ENCODE data around the gene NLRC5. TPM values are rescaled to one million over a fixed set of nuclear protein-coding genes. Genes with fewer than 3 reads are reported as not detected.
A peak's percentile ranks its signal among the peaks of the same experiment; 100 is the strongest.
"Not testable (repeated sequence)": the region's sequence is repeated elsewhere in the genome, so short reads cannot be mapped to it uniquely, and the experiment has no call there.

The NLRC5 gene
- total RNA-seq, 1 experiment from 2014 or later, result 3.5 TPM

DNA sequence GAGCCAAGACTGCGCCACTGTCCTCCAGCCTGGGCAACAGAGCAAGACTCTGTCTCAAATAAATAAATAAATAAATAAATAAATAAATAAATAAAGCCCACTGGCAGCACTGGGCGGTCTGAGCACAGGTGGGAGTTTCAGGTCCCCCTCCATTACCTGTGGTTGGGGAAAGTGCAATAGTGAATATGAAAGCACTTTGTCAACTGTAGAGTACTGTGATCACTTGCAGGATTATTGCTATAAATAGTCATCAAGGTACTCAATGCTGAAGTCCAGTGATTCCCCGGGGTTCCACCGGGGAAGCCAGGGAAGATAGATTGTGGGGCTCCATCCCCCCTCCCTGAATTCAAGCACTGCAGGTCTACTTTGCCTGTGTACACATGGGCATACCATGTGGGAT lies 60.3 kb downstream of the NLRC5 start:
- no peak for DNase-seq (ENCODE audit: low read depth, low spot score)
- in situ Hi-C loops (cut with HindIII; ENCODE audit: low pct_unique_long_range_greater_than_20kb, low sequenced_read_pairs), result no loop called here

DNA sequence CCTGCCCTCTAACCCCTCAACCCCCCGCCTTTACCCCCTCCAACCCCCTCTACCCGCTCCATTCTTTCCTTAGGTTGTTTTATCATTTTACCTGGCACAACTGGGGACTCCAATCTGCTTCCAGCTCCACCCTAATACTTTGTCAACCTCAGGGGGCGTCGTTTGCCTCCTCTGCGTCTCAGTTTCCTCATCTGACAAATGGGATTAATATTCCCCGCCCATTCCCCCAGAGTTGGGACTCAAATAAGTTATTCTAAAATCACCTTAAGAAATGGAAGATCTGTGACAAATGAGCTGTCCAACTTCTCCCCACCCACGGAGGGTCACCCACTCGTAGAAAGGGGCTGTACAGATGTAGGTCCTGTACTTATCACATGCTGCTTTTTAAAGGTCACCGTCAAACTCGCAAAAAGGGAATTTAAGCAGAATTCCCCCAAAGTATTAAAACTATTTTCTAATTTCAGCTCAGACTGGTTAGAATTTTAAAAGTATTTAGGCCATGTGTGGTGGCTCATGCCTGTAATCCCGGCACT lies 62.4 kb downstream of the NLRC5 start:
- in situ Hi-C loops (cut with HindIII; ENCODE audit: low pct_unique_long_range_greater_than_20kb, low sequenced_read_pairs), result no loop called here
- no peak for DNase-seq (ENCODE audit: low read depth, low spot score)

DNA sequence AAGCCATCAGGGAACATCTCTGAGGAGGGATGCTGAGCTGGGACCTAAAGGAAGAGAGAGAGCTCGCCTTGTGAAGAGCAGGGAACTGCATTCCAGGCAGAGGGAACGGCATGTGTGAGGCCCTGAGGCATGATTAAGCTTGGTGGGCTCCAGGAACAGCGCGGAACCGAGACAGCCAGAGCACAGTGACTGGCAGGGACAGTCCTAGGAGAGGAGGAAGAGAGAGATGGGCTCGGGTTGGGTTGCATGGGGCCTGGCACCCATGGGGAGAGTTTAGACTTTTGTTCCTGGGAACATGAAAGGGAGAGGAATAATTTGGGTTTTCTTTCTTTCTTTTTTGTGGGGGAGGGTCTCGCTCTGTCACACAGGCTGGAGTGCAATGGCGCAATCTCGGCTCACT lies 63.8 kb downstream of the NLRC5 start:
- no peak for DNase-seq (ENCODE audit: low read depth, low spot score)
- in situ Hi-C loops (cut with HindIII; ENCODE audit: low pct_unique_long_range_greater_than_20kb, low sequenced_read_pairs), result no loop called here

DNA sequence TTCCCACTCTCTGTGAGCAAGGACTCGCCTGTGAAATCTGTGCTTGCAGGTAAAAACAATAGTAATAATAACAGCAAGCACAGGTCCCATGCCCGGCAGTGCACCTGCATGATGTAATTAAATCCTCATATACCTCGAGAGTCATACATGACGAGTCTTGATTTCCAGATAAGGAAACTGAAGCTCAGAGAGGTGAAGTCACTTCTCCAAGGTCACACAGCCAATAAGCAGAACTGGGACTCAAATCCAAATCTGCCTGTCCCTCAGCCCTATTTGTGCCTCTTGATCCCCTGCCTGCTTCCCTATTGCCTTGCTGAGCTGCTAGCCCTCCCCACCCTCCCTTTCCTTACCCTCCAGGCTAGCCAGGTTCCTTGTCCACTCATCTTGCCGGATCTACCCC lies 65.0 kb downstream of the NLRC5 start:
- DNase-seq (ENCODE audit: low read depth, low spot score), result no peak
- in situ Hi-C loops (cut with HindIII; ENCODE audit: low pct_unique_long_range_greater_than_20kb, low sequenced_read_pairs), result no loop called here

DNA sequence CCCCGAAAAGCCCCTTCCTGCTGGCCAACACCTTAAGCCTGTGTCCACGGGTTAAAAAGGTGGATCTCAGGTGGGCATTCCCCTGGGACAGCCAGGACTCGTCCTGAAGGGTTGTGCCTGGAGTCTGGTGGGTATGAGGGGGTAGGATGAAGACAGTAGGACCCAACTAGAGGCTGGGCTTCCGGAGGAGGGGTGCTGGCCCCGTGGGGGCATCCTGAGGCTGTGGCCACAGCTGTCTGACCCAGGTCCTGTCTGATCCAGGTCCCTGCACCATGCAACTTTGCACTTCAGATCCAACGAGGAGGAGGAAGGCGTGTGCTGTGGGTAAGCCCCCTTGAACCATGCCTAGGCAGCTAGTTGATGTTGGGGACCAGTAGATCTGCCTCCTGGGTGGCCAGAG lies 65.4 kb downstream of the NLRC5 start:
- DNase-seq (ENCODE audit: low read depth, low spot score), result no peak
- in situ Hi-C loops (cut with HindIII; ENCODE audit: low pct_unique_long_range_greater_than_20kb, low sequenced_read_pairs), result no loop called here

DNA sequence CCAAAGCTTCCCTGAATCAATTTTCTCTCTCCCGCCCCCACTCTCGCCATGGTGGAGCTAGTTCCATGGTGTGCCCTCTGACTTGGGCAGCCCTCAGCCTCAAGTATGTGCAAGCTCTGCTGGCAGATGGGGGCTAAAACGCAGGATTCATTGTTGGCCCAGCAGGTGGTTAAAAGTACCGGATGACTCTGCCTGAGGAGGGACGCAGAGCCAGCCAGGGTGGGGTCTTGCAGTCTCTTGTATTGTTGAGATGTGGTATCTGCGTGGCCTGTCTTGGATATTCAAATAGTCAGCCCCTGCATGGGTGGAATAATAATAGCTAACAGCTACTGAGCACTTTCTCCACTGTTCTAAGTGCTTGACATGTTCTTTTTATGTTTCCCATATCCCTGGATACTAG lies 66.3 kb downstream of the NLRC5 start:
- in situ Hi-C loops (cut with HindIII; ENCODE audit: low pct_unique_long_range_greater_than_20kb, low sequenced_read_pairs), result no loop called here
- no peak for DNase-seq (ENCODE audit: low read depth, low spot score)

DNA sequence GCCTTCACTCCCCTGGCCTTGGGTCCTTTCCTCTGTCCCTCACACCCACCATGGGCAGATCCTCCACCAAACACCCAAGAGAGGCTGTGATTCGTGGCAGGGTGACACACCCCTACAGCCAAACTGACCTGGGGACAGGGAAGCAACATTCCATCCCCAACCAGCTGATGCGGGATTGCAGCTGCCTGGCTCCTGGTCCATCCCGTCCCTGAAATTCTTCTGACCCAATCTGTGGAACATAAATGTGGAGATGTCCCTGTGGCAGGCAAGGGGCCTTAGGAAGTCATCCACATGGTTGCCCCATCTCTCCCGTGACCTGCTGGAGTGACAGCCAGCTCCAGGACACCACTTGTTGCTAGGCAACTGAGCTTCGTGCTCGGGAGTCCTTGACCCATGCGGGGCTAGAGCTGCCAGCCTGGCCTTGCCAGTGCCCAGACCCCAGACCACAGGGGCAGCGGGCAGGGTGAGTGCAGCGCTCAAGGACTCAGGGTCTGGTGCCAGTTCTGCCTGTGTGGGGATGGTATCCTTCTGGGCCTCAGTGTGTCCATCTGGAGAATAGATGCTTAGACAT lies 69.0 kb downstream of the NLRC5 start:
- DNase-seq (ENCODE audit: low read depth, low spot score), result no peak
- in situ Hi-C loops (cut with HindIII; ENCODE audit: low pct_unique_long_range_greater_than_20kb, low sequenced_read_pairs), result no loop called here

DNA sequence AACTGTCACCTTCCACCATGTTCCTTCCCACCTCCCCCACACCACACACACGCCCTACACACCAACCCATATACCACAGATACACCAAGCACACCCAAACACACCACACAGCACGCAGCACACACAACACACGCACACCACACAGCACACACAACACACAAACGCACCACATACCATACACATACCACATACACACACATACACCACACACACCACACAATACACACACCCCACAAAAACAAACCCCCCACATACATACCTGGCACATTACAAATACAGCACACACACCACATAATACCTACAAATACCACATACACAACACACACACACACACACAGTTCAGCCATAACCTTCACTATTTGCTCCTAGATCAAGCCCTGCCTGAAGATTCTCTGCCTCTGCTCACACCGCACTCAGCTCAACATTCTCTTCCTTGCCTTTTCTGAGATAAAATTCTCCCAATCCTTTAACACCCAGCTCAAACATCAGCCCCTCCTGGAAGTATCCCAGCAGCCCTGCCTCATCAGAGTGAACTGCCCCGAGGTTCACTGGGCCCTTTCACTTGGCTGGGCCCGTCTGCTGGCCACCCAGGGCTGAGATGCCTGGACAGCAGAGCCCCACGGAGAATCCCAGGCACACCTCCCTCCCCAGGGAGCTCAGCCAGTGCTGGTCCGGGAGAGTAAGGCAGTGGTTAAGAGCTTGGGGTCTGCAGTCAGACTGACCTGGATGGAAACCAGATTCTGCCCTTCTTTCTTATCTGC lies 71.1 kb downstream of the NLRC5 start:
- in situ Hi-C loops (cut with HindIII; ENCODE audit: low pct_unique_long_range_greater_than_20kb, low sequenced_read_pairs), result no loop called here
- no peak for DNase-seq (ENCODE audit: low read depth, low spot score)

DNA sequence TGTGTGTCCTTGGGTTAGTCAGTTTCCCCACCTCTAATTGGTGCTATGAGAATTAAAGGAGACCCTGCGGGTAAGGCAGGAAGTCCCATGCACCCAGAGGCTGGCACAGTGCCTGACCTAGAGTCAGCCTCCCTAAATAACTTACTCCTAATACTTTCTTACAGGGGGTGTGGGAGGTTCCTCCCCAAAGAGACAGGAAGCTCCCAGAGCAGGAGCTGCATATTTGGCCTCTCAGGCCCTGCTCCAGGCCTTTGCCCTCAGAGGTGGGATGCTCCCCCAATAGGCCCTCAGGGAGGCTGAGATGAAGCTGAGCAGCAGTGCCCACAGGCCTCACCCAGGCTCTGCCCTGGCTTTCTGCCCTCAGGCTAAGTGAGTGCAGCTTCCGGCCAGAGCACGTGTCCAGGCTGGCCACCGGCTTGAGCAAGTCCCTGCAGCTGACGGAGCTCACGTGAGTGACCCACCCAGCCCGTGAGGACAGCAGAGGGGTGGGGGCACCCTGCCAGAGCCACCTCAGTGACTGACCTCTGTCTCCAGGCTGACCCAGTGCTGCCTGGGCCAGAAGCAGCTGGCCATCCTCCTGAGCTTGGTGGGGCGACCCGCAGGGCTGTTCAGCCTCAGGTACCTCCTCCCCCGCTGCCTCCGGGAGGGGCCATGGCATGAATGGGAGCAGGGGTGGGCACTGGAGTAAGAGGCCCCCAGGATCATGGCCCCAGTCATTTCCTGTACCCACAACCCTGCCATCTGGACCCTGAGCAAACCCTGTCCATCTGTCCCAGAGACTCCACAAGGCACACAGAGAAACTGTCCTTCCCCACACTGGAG lies 71.9 kb downstream of the NLRC5 start:
- in situ Hi-C loops (cut with HindIII; ENCODE audit: low pct_unique_long_range_greater_than_20kb, low sequenced_read_pairs), result no loop called here
- DNase-seq (ENCODE audit: low read depth, low spot score), result peak; percentile 53

DNA sequence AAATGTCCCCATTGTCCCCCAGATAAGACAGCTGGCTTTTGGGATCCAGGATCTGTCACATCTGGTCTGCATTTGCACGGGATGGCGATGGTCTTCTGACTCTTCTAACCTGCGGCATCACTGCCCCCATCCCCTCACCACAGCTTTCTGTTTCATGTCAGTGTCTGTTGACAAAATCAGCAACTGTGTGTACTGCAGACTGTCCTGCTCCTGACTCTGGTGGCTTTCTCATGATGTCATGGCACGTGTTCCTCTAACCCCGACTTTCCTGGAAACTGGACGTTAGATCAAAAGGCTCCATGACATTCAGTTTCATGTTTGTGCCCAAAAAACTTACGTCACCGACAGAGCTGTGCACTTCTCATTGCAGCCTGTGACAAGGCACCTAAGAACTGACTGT lies 73.0 kb downstream of the NLRC5 start:
- DNase-seq (ENCODE audit: low read depth, low spot score), result no peak
- in situ Hi-C loops (cut with HindIII; ENCODE audit: low pct_unique_long_range_greater_than_20kb, low sequenced_read_pairs), result no loop called here

DNA sequence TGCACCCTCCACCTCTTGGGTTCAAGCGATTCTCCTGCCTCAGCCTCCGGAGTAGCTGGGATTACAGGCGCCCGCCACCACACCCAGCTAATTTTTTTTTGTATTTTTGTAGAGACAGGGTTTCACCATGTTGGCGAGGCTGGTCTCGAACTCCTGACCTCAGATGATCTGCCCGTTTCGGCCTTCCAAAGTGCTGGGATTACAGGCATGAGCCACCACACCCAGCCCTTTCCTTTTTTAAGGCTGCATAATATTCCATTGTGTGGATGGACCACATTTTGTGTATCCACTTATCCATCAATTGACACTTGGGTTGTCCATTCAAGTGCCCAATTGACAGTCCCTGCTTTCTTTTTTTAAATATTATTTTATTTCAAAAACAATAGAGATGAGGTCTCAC lies 73.8 kb downstream of the NLRC5 start:
- in situ Hi-C loops (cut with HindIII; ENCODE audit: low pct_unique_long_range_greater_than_20kb, low sequenced_read_pairs); DNase-seq (ENCODE audit: low read depth, low spot score): not testable (repeated sequence)

DNA sequence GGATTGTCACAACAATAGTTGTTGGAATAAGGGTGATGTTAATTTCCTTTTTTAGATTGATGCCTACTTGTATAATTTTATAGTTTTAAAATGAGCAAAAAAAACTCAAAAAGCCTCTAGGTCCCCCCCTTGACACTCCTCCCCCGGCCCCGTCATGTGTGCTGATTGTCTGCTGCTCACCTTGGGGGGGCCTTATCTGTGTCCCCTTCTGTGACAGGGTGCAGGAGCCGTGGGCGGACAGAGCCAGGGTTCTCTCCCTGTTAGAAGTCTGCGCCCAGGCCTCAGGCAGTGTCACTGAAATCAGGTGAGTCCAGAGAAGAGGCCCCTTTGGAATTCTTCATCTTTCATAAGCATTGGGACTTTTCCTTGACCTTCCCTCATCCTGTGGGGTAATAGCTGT lies 75.6 kb downstream of the NLRC5 start:
- in situ Hi-C loops (cut with HindIII; ENCODE audit: low pct_unique_long_range_greater_than_20kb, low sequenced_read_pairs), result no loop called here

DNA sequence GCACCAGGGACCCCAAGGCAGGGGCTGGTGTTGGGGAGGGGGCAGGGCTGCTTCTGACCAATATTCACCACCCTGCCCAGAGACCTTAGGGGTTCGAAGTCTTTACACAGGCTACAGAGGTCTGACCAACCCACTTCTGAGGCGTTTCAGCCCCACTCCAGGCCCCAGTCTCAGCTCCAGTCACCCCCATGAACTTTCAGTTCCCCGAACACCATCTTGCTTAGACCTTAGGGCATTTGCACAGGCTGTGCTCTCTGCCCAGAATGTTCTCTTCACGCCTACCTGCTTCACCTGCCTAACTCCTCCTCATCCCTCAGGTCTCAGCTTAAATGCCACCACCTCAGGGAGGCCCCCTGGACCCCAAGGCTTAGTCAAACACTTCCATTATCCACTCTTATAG lies 77.3 kb downstream of the NLRC5 start:
- no peak for DNase-seq (ENCODE audit: low read depth, low spot score)
- in situ Hi-C loops (cut with HindIII; ENCODE audit: low pct_unique_long_range_greater_than_20kb, low sequenced_read_pairs), result no loop called here

More for the DNA sequence above, 75.6 kb downstream of the NLRC5 start:
- no peak for DNase-seq (ENCODE audit: low read depth, low spot score)

DNA sequence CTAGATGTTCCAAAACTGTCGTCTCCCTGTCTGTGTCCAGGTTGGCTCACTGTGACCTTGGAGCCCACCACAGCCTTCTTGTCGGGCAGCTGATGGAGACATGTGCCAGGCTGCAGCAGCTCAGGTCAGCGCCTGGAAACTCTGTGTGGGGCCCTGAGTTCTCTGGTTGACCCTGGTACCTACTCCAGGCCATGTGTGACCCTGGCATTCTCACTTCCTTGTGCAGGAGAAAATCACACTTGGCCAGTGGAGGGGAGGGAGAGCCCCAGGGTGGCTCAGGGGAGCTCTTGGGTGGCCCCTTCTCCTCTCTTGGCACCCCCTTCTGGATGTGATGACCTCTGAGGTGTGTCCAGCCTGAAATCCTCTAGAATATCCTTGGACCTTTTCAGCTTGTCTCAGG lies 78.0 kb downstream of the NLRC5 start:
- in situ Hi-C loops (cut with HindIII; ENCODE audit: low pct_unique_long_range_greater_than_20kb, low sequenced_read_pairs), result no loop called here
- DNase-seq (ENCODE audit: low read depth, low spot score), result no peak

DNA sequence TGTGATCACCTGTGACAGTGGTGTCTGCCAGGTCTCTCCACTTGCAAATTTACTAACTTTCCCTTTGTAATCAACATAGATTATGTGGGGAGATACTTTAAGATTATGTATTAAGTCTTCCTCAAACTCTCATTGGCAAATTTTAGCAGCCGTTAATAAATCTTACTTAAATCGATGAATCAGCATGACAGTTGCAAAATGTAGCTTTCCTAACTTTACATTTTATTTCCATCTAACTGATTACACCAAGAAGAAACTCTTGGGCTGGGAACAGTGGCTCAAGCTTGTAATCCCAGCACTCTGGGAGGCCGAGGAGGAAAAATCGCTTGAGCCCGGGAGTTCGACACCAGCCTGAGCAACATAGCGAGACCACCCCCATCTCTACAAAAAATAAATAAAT lies 79.7 kb downstream of the NLRC5 start:
- in situ Hi-C loops (cut with HindIII; ENCODE audit: low pct_unique_long_range_greater_than_20kb, low sequenced_read_pairs), result no loop called here
- no peak for DNase-seq (ENCODE audit: low read depth, low spot score)

DNA sequence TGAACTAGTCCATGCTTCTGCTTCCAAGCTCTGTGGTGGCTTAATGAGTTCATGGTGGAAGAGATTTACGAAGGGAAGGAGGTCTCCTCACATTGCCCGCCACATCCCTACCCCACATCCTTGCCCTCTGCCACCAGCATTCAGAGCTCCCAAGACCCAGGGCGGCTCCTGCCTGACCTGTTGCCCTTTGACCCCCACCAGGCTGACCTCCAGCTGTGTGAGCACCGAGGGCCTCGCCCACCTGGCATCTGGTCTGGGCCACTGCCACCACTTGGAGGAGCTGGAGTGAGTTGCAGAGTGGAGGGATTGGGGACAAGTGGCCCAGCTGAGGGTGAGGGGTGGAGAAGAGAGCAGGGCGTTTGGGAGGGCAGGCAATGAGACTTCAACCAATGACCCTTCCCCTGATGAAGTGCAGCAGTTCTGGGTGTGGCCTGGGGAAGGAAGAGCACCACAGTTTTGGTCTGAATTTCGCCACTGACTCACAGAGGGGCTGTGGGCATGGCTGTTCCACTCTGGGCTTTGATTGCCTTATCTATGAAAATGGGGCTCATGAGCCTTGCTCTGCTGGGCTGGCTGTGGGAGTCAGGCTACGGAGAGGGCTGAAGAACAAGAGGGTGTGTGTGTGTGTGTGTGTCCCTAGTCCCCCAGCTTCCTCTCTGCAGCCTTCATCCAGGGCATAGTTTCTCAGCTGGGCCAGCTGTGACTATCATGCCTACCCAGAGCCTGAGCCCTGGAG lies 80.4 kb downstream of the NLRC5 start:
- DNase-seq (ENCODE audit: low read depth, low spot score), result no peak
- in situ Hi-C loops (cut with HindIII; ENCODE audit: low pct_unique_long_range_greater_than_20kb, low sequenced_read_pairs), result no loop called here

DNA sequence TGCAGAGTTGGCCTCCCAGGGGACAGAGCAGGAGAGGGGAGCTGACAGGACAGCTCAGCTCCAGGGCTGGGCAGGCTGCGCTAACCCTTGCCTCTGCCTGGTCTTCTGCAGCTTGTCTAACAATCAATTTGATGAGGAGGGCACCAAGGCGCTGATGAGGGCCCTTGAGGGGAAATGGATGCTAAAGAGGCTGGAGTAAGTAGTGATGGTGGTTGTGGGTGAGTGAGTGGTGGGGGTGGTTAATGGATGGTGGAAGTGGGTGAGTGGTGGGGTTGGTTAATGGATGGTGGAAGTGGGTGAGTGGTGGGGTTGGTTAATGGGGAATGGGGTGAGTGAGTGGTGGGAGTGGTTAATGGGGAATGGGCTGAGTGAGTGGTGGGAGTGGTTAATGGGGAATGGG lies 81.1 kb downstream of the NLRC5 start:
- in situ Hi-C loops (cut with HindIII; ENCODE audit: low pct_unique_long_range_greater_than_20kb, low sequenced_read_pairs), result no loop called here
- no peak for DNase-seq (ENCODE audit: low read depth, low spot score)

Measured in SK-MEL-5 (cell line).